ENCODE measurements around the gene PARD6B. TPM values are rescaled to one million over a fixed set of nuclear protein-coding genes. Genes with fewer than 3 reads are reported as not detected.
A peak's percentile ranks its signal among the peaks of the same experiment; 100 is the strongest.

Gene PARD6B
- total and polyA plus RNA-seq, 2 of the 13 experiments (the other 11 are each of a cell fraction or from before 2014, with no cell fraction given), result 6.9 to 22.2 TPM

DNA sequence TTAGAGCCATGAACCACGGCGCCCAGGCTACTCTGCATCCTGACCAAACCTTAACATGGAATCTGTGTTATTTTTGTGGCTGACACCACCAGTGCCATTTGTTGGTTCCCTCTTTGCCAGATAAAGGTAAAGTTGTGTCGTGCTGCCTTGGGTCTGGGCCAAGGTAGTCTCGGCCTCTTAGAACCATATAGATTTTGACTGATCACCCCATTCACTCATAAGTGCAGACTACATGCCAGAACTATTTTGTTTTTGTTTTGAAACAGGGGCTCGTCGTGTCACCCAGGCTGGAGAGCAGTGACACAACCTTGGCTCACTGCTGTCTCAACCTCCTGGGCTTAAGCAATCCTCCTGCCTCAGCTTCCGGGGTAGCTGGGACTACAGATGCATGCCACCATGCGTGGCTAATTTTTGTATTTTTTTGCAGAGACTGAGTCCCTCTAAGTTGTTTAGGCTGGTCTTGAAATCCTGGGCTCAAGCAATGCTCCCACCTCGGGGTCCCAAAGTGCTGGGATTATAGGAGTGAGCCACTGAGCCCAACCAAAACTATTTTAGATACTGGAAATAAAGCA lies 20.8 kb upstream of the PARD6B start (continued):
- TF ChIP-seq, protein P1, sequence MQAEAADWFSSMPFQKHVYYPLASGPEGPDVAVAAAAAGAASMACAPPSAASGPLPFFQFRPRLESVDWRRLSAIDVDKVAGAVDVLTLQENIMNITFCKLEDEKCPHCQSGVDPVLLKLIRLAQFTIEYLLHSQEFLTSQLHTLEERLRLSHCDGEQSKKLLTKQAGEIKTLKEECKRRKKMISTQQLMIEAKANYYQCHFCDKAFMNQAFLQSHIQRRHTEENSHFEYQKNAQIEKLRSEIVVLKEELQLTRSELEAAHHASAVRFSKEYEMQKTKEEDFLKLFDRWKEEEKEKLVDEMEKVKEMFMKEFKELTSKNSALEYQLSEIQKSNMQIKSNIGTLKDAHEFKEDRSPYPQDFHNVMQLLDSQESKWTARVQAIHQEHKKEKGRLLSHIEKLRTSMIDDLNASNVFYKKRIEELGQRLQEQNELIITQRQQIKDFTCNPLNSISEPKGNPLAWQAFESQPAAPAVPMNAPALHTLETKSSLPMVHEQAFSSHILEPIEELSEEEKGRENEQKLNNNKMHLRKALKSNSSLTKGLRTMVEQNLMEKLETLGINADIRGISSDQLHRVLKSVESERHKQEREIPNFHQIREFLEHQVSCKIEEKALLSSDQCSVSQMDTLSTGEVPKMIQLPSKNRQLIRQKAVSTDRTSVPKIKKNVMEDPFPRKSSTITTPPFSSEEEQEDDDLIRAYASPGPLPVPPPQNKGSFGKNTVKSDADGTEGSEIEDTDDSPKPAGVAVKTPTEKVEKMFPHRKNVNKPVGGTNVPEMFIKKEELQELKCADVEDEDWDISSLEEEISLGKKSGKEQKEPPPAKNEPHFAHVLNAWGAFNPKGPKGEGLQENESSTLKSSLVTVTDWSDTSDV (CRISPR knock-in tag; IDR thresholded peaks at IDR 0.05), result no peak
- TF ChIP-seq ZNF660 (CRISPR knock-in tag; IDR thresholded peaks at IDR 0.05; ENCODE audit: borderline replicate concordance, low read depth) (no peak), IRF2 (CRISPR knock-in tag; IDR thresholded peaks at IDR 0.05) (0 out of 2 replicates have a peak, but pooled peaks have one; percentile 27), RARA (CRISPR knock-in tag; IDR thresholded peaks at IDR 0.05) (peak; percentile 53), NONO (IDR thresholded peaks at IDR 0.05) (no peak), NONO (CRISPR knock-in tag; conservative IDR thresholded peaks at IDR 0.05) (no peak), CHD4 (IDR thresholded peaks at IDR 0.05; ENCODE audit: borderline replicate concordance, low read length) (no peak), KDM1A (CRISPR knock-in tag; IDR thresholded peaks at IDR 0.05) (no peak), AHR (CRISPR knock-in tag; IDR thresholded peaks at IDR 0.05) (no peak), SNAPC2 (CRISPR knock-in tag; IDR thresholded peaks at IDR 0.05) (no peak), ZNF776 (CRISPR knock-in tag; IDR thresholded peaks at IDR 0.05) (no peak), SMC3 (IDR thresholded peaks at IDR 0.05; ENCODE audit: low read length) (peak; percentile 1; the same call in 1 of the 2 replicates), ZNF790 (CRISPR knock-in tag; IDR thresholded peaks at IDR 0.05; ENCODE audit: borderline replicate concordance) (no peak), EED (CRISPR knock-in tag; IDR thresholded peaks at IDR 0.05) (no peak), DNMT1 (CRISPR knock-in tag; IDR thresholded peaks at IDR 0.05) (no peak), ZNF460 (CRISPR knock-in tag; IDR thresholded peaks at IDR 0.05; ENCODE audit: borderline replicate concordance) (no peak)
- TF ChIP-seq, protein P2, sequence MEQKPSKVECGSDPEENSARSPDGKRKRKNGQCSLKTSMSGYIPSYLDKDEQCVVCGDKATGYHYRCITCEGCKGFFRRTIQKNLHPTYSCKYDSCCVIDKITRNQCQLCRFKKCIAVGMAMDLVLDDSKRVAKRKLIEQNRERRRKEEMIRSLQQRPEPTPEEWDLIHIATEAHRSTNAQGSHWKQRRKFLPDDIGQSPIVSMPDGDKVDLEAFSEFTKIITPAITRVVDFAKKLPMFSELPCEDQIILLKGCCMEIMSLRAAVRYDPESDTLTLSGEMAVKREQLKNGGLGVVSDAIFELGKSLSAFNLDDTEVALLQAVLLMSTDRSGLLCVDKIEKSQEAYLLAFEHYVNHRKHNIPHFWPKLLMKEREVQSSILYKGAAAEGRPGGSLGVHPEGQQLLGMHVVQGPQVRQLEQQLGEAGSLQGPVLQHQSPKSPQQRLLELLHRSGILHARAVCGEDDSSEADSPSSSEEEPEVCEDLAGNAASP (CRISPR knock-in tag; IDR thresholded peaks at IDR 0.05; ENCODE audit: borderline replicate concordance), result 0 out of 2 replicates have a peak, but pooled peaks have one; percentile 37
- TF ChIP-seq, protein P3, sequence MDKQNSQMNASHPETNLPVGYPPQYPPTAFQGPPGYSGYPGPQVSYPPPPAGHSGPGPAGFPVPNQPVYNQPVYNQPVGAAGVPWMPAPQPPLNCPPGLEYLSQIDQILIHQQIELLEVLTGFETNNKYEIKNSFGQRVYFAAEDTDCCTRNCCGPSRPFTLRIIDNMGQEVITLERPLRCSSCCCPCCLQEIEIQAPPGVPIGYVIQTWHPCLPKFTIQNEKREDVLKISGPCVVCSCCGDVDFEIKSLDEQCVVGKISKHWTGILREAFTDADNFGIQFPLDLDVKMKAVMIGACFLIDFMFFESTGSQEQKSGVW (CRISPR knock-in tag; IDR thresholded peaks at IDR 0.05; ENCODE audit: borderline replicate concordance), result no peak
- TF ChIP-seq, protein P4, sequence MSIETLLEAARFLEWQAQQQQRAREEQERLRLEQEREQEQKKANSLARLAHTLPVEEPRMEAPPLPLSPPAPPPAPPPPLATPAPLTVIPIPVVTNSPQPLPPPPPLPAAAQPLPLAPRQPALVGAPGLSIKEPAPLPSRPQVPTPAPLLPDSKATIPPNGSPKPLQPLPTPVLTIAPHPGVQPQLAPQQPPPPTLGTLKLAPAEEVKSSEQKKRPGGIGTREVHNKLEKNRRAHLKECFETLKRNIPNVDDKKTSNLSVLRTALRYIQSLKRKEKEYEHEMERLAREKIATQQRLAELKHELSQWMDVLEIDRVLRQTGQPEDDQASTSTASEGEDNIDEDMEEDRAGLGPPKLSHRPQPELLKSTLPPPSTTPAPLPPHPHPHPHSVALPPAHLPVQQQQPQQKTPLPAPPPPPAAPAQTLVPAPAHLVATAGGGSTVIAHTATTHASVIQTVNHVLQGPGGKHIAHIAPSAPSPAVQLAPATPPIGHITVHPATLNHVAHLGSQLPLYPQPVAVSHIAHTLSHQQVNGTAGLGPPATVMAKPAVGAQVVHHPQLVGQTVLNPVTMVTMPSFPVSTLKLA (IDR thresholded peaks at IDR 0.05), result no peak
- TF ChIP-seq, protein P5, sequence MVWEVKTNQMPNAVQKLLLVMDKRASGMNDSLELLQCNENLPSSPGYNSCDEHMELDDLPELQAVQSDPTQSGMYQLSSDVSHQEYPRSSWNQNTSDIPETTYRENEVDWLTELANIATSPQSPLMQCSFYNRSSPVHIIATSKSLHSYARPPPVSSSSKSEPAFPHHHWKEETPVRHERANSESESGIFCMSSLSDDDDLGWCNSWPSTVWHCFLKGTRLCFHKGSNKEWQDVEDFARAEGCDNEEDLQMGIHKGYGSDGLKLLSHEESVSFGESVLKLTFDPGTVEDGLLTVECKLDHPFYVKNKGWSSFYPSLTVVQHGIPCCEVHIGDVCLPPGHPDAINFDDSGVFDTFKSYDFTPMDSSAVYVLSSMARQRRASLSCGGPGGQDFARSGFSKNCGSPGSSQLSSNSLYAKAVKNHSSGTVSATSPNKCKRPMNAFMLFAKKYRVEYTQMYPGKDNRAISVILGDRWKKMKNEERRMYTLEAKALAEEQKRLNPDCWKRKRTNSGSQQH (CRISPR knock-in tag; IDR thresholded peaks at IDR 0.05; ENCODE audit: low read depth), result no peak
- TF ChIP-seq, protein P6, sequence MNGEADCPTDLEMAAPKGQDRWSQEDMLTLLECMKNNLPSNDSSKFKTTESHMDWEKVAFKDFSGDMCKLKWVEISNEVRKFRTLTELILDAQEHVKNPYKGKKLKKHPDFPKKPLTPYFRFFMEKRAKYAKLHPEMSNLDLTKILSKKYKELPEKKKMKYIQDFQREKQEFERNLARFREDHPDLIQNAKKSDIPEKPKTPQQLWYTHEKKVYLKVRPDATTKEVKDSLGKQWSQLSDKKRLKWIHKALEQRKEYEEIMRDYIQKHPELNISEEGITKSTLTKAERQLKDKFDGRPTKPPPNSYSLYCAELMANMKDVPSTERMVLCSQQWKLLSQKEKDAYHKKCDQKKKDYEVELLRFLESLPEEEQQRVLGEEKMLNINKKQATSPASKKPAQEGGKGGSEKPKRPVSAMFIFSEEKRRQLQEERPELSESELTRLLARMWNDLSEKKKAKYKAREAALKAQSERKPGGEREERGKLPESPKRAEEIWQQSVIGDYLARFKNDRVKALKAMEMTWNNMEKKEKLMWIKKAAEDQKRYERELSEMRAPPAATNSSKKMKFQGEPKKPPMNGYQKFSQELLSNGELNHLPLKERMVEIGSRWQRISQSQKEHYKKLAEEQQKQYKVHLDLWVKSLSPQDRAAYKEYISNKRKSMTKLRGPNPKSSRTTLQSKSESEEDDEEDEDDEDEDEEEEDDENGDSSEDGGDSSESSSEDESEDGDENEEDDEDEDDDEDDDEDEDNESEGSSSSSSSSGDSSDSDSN (CRISPR knock-in tag; IDR thresholded peaks at IDR 0.05), result no peak

All from HepG2 (cell line).